ENCODE data around the gene NXPE3.

The NXPE3 gene

DNA sequence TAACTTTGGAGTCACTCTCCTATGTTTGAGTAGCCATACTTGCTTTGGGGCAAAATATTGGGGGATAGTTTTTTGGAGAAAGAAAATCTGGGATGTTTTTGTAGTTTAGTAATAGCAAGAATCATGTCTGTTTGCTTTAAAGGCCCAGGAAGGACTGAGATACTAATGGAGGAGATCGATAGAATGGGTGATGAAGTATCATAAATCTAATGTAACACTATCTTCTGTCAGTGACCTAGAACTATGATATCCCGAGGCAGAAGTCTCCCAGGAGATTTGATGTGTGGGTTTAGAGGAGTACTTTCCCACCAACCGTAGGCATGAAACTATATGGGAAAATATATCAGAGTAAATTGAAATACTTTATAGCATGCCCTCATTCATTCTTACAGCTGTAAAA lies 49.3 kb downstream of the NXPE3 start (continued):
- TF ChIP-seq KLF16 (tag by site-specific recombination; IDR thresholded peaks at IDR 0.05), result no peak
- no peak for TF ChIP-seq ZNF423 (tag by site-specific recombination; IDR thresholded peaks at IDR 0.05)
- TF ChIP-seq GLIS2 (tag by site-specific recombination; IDR thresholded peaks at IDR 0.05), result no peak
- no peak for TF ChIP-seq MZF1 (tag by site-specific recombination; IDR thresholded peaks at IDR 0.05; ENCODE audit: borderline replicate concordance)
- no peak for TF ChIP-seq ZNF26 (tag by site-specific recombination; IDR thresholded peaks at IDR 0.05)
- no peak for TF ChIP-seq RBAK (tag by site-specific recombination; IDR thresholded peaks at IDR 0.05)
- TF ChIP-seq, protein P1, sequence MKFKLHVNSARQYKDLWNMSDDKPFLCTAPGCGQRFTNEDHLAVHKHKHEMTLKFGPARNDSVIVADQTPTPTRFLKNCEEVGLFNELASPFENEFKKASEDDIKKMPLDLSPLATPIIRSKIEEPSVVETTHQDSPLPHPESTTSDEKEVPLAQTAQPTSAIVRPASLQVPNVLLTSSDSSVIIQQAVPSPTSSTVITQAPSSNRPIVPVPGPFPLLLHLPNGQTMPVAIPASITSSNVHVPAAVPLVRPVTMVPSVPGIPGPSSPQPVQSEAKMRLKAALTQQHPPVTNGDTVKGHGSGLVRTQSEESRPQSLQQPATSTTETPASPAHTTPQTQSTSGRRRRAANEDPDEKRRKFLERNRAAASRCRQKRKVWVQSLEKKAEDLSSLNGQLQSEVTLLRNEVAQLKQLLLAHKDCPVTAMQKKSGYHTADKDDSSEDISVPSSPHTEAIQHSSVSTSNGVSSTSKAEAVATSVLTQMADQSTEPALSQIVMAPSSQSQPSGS (tag by site-specific recombination; IDR thresholded peaks at IDR 0.05; ENCODE audit: low read depth), result no peak
- no peak for TF ChIP-seq GLI4 (tag by site-specific recombination; IDR thresholded peaks at IDR 0.05)
- TF ChIP-seq ZNF157 (tag by site-specific recombination; IDR thresholded peaks at IDR 0.05), result no peak
- no peak for TF ChIP-seq ZNF677 (tag by site-specific recombination; IDR thresholded peaks at IDR 0.05)
- no peak for TF ChIP-seq ZNF391 (tag by site-specific recombination; IDR thresholded peaks at IDR 0.05; ENCODE audit: borderline replicate concordance, low read depth)
- TF ChIP-seq SP3 (tag by site-specific recombination; IDR thresholded peaks at IDR 0.05), result no peak
- TF ChIP-seq SP7 (tag by site-specific recombination; IDR thresholded peaks at IDR 0.05), result peak; percentile 55; the same call in 1 of the 2 replicates
- no peak for TF ChIP-seq ZNF239 (tag by site-specific recombination; IDR thresholded peaks at IDR 0.05)
- TF ChIP-seq ZBTB44 (tag by site-specific recombination; IDR thresholded peaks at IDR 0.05), result no peak
- TF ChIP-seq, protein P2, sequence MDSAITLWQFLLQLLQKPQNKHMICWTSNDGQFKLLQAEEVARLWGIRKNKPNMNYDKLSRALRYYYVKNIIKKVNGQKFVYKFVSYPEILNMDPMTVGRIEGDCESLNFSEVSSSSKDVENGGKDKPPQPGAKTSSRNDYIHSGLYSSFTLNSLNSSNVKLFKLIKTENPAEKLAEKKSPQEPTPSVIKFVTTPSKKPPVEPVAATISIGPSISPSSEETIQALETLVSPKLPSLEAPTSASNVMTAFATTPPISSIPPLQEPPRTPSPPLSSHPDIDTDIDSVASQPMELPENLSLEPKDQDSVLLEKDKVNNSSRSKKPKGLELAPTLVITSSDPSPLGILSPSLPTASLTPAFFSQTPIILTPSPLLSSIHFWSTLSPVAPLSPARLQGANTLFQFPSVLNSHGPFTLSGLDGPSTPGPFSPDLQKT (IDR thresholded peaks at IDR 0.05; ENCODE audit: borderline replicate concordance, low read depth, low read length), result no peak
- no peak for TF ChIP-seq ZNF335 (tag by site-specific recombination; conservative IDR thresholded peaks at IDR 0.05)
- TF ChIP-seq ZNF426 (tag by site-specific recombination; IDR thresholded peaks at IDR 0.05), result no peak
- TF ChIP-seq ZNF843 (tag by site-specific recombination; IDR thresholded peaks at IDR 0.05), result 0 out of 2 replicates have a peak, but pooled peaks have one; percentile 27
- no peak for TF ChIP-seq ZNF114 (tag by site-specific recombination; IDR thresholded peaks at IDR 0.05)
- TF ChIP-seq IKZF3 (tag by site-specific recombination; IDR thresholded peaks at IDR 0.05), result peak; percentile 34; the same call in 1 of the 2 replicates

GRCh38 chr3:101828691-101829436 lies 49.9 kb downstream of the NXPE3 start:
- no peak overlapping the region; the same call in 1 of the 2 replicates for H3K4me3 ChIP-seq (ENCODE audit: low read depth, low read length)
- CTCF ChIA-PET, result interaction anchor here (0.6 to 1.4 kb wide), 3 partner anchors 15 to 400 kb away, joined by 3 to 5 read pairs (median 3); no protein-coding TSS in a partner anchor
- no peaks in the 10 kb centered on the region; a peak in 1 of 3 replicates for H3K36me3 ChIP-seq (ENCODE audit: control insufficient read depth in 2 of 2, insufficient read depth in 1 of 2, low read length in 2 of 2)
- no peaks in the 10 kb centered on the region for H3K4me1 ChIP-seq (ENCODE audit: control insufficient read depth, insufficient read depth, low read length)
- POLR2A ChIA-PET, result interaction anchor here (1.4 kb wide), 1 partner anchor 21 kb away, joined by 4 read pairs; the partner anchor contains the start of gene NFKBIZ
- no peak overlapping the region for H3K27ac ChIP-seq (ENCODE audit: extremely low read depth, low read depth, low read length)
- H3K9me3 ChIP-seq (ENCODE audit: control insufficient read depth, insufficient read depth, low read depth, low read length), result no peaks in the 10 kb centered on the region
- TF ChIP-seq KLF8 (tag by site-specific recombination; IDR thresholded peaks at IDR 0.05), result peak; percentile 31; the same call in 1 of the 2 replicates
- TF ChIP-seq ZNF221 (tag by site-specific recombination; IDR thresholded peaks at IDR 0.05; ENCODE audit: borderline replicate concordance), result no peak
- TF ChIP-seq ZNF692 (tag by site-specific recombination; IDR thresholded peaks at IDR 0.05), result no peak
- peak; percentile 78 for TF ChIP-seq ZNF600 (tag by site-specific recombination; IDR thresholded peaks at IDR 0.05)
- no peak for TF ChIP-seq ZNF394 (tag by site-specific recombination; IDR thresholded peaks at IDR 0.05; ENCODE audit: borderline replicate concordance)
- no peak for TF ChIP-seq ZBTB44 (tag by site-specific recombination; IDR thresholded peaks at IDR 0.05)
- no peak for TF ChIP-seq ZNF350 (tag by site-specific recombination; IDR thresholded peaks at IDR 0.05)
- TF ChIP-seq ZNF366 (tag by site-specific recombination; conservative IDR thresholded peaks at IDR 0.05), result peak; percentile 67
